ENCODE data around the gene CLEC18A.
"Not testable (repeated sequence)": the region's sequence is repeated elsewhere in the genome, so short reads cannot be mapped to it uniquely, and the experiment has no call there.

Gene CLEC18A

DNA sequence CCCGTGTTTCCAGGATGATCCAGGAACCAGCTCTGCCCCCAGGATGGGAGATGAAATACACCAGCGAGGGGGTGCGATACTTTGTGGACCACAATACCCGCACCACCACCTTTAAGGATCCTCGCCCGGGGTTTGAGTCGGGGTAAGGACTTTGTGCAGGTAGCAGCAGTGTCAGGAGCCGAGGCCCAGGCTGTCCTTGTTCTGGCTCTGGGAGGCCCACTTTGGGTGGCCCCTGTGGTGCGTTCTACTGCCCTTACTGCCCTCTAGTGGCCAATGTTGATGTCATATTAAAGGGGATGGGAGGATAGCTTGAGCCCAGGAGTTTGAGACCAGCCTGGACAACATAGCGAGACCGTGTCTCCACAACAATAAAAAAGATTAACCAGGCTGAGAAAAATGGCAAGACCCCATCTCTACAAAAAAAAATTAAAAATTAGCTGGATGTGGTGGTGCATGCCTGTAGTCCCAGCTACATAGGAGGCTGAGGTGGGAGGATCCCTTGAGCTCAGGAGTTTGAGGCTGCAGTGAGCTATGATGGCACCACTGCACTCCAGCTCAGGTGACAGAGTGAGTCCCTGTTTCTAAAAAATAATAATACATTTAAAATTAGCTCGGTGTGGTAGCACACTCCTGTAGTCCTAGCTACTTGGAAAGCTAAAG, 20.9 kb upstream of the CLEC18A start:
- in situ Hi-C loops (cut with HindIII; ENCODE audit: low sequenced_read_pairs), result no loop called here

DNA sequence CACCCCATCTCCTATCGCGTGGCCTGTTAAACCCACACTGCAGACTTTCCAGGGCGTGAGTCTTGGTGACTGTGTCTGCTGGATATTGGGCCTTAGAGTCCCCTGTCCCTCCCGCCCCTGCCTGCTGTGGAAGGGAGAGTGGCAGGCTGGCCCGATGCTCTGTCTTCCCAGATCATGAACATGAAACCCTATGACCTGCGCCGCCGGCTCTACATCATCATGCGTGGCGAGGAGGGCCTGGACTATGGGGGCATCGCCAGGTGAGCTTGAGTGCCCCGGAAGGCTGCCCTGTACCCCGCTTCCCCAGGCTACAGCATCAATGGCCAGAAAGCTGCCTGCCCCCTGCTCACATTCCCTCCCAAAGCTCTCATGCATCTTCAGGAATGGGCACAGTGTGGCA, 19.5 kb upstream of the CLEC18A start:
- in situ Hi-C loops (cut with HindIII; ENCODE audit: low sequenced_read_pairs), result no loop called here

DNA sequence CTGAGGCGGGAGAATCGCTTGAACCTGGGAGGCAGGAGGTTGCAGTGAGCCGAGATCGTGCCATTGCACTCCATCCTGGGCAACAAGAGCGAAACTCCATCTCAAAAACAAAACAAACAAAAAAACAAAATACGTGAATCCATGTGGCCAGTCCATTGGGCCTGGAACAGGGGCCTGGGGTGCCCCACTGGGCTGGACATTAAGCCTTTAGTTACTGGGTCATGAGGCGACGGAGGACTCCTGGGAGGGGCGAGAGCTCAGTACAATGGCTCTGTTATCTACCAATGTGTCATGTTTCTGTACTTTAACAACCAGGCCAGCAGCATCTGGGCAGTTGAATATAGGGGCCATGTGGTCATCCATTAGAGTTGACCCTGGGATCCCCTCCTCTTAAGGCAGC, 18.9 kb upstream of the CLEC18A start:
- in situ Hi-C loops (cut with HindIII; ENCODE audit: low sequenced_read_pairs), result no loop called here

DNA sequence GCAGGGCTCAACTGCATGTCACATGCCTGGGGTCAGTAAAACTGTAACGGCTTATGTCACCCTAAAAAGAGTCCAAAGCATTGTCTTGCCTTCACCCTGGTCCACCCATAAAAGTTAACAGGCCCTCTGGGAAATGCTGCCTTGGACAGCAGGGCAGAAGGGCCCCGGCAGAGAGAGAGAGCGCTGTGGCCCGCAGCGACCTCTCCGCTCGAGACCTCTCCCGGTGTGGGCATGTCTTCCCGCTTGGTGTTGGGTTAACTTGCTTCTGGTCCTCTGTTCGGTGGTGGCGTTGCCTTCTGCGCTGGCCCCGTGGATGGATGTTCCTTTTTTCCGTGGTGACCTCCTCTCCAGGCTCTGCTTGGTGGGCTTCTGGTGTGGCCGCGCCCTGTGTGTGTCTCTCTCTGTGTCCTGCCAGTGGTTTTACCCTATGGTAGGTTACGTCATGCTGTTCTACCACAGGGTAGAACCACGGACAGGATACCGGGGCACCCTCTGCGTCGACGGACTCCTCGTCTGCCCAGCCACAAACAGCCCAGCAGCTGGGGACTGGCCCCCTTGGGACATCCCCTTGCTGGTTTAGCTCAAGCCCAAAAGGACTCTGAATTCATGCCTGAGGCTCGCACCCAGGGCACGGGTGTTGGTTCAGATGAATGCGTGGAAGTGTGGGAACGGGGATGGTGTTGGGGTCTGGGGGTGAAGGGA, 18.3 kb upstream of the CLEC18A start:
- in situ Hi-C loops (cut with HindIII; ENCODE audit: low sequenced_read_pairs), result no loop called here

DNA sequence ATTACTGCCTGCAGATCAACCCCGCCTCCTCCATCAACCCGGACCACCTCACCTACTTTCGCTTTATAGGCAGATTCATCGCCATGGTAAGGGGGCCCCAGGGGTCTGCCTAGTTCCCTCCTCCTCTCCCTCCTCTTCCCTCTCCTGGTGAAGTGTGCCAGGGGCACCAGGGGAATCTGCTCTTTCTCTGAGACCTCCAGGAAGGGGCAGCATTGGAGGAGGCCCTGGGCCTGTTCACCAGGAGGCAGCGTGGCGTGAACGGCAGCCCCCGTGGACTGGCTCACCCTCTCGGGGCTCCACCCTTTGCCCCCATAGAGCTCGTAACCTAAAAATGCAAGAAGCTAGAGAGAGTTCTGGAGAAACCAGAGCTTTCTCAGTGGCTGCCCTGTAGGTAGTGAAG, 17.1 kb upstream of the CLEC18A start:
- in situ Hi-C loops (cut with HindIII; ENCODE audit: low sequenced_read_pairs), result no loop called here

DNA sequence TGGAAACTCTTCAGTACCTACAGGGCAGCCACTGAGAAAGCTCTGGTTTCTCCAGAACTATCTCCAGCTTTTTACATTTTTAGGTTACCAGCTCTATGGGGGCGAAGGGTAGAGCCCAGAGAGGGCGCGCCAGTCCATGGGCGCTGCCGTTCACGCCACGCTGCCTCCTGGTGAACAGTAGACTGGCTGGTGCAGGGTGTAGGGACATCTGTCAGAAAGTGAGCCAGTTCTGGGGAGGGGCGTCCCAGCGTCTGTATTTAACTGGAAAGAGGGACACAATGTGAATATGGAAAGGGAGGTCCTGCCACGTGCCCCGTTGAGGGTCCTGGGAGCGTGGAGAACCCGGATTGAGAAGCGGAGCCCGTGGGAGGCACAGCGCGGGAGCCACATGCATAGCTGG, 16.4 kb upstream of the CLEC18A start:
- in situ Hi-C loops (cut with HindIII; ENCODE audit: low sequenced_read_pairs), result no loop called here

DNA sequence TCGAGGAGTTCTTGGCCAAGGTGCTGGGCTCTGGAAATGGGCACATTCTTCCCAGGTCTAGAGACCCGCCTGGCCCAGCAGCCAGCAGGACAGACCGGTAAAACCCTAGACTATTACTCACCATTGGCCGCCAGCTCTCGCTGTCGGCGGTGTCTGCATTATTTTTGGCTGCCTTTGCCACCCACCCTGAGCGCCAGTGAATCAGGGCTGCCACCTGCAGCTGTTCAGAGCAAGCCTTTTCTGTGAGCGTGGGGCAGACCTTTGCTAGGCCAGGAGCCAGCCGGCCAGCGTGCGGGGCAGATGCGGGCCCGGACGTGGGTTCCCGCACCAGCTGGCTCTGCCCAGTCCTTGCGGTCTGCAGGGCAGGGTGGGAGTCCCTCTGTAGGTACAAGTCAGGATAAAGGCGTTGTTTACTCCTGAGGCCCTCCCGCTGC, 15.8 kb upstream of the CLEC18A start:
- in situ Hi-C loops (cut with HindIII; ENCODE audit: low sequenced_read_pairs), result no loop called here

DNA sequence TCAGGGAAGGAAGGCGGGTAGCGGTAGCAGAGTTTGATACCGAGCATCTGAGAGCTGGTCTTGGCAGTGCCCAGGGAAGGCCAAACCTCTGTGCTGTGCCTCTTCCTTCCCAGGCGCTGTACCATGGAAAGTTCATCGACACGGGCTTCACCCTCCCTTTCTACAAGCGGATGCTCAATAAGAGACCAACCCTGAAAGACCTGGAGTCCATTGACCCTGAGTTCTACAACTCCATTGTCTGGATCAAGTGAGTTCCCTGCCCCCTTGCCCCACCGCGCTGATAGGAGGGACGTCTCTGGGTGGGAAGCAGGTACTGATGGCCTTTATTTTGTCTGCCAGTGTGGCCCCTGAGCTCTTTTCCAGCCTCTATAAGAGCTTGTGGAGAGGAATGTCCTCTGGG, 15.4 kb upstream of the CLEC18A start:
- in situ Hi-C loops (cut with HindIII; ENCODE audit: low sequenced_read_pairs), result no loop called here

DNA sequence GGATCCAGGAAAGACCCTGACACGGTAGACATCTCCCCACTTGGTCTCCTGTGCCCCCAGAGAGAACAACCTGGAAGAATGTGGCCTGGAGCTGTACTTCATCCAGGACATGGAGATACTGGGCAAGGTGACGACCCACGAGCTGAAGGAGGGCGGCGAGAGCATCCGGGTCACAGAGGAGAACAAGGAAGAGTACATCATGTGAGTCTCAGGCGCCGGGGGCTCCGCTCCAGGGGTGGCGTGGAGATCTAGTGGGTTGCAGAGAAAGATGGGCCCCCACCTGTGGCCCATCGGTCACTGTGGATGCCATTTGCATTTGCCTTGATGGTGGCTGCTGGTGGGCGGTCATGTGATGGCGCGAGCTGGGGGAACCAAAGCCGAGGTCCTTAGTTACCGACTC, 14.9 kb upstream of the CLEC18A start:
- in situ Hi-C loops (cut with HindIII; ENCODE audit: low sequenced_read_pairs), result no loop called here

DNA sequence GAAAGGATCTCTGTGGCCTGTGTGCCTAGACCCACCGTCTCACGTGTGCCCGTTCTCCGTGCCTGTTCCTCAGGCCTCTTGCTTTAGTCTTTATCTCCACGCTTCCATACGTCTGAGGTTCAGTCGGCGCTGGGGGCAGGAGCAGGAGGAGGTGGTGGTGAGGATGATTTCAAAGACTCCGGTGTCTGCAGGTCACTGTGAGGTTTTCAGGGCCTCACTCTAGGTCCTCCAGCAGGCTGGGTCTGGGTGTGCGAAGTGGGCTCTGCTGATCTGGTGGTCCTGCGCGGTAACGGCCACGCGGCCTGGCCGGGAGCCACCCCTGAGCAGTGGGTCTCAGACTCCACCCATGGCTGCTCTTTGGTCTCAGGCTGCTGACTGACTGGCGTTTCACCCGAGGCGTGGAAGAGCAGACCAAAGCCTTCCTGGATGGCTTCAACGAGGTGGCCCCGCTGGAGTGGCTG, 14.4 kb upstream of the CLEC18A start:
- in situ Hi-C loops (cut with HindIII; ENCODE audit: low sequenced_read_pairs), result no loop called here

DNA sequence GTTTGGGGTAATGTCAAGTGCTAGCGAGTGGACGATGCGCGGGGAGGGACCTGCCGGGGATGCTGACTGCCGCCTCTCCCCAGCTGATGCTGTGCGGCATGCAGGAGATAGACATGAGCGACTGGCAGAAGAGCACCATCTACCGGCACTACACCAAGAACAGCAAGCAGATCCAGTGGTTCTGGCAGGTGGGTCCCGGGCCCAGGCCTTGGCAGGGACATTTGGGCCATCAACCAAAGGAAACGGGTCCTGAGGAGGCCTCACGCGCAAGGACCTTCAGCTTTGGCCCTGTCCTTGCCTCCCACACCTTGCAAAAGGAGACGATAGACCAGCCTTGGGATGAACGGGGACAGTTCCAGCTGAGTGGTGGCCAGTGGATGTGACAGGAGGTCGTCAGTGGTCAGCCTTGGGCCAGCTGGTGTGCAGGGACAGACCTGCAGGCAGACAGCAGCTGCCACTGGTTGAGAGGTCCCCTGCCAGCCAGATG, 13.6 kb upstream of the CLEC18A start:
- in situ Hi-C loops (cut with HindIII; ENCODE audit: low sequenced_read_pairs), result no loop called here

DNA sequence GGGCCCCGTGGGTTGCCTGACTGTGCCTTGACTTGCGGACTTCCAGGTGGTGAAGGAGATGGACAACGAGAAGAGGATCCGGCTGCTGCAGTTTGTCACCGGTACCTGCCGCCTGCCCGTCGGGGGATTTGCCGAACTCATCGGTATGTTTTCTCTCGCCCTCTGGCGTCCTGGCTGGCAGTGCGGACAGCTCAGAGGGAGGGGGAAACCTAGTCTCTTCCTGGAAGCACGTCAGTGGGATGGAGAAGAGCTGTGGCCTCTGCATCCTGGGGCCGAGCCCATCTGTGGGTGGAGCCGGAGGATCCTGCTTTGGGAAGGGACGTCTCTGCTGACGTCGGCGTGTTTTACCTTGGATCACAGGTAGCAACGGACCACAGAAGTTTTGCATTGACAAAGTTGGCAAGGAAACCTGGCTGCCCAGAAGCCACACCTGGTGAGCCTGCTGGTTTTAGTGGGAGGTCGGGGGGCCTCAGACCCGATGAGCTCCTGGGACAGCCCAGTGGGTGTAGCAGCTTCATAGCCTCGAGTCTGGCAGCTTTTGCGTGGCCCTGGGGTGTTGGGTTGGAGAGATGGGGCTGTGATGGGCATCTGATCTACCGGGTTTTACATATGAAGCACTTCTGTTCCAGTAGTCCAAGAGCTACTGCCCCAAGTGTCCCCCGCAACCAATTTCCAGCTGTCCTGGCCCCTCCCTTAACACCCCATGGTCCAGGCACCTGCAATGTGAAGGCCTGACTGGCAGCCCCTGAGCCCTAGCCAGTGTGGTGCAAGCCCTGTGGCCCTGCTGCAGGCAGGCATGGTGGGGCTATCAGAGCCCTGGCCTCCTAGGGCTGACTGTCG, 11.9 kb upstream of the CLEC18A start:
- in situ Hi-C loops (cut with HindIII; ENCODE audit: low sequenced_read_pairs), result no loop called here

DNA sequence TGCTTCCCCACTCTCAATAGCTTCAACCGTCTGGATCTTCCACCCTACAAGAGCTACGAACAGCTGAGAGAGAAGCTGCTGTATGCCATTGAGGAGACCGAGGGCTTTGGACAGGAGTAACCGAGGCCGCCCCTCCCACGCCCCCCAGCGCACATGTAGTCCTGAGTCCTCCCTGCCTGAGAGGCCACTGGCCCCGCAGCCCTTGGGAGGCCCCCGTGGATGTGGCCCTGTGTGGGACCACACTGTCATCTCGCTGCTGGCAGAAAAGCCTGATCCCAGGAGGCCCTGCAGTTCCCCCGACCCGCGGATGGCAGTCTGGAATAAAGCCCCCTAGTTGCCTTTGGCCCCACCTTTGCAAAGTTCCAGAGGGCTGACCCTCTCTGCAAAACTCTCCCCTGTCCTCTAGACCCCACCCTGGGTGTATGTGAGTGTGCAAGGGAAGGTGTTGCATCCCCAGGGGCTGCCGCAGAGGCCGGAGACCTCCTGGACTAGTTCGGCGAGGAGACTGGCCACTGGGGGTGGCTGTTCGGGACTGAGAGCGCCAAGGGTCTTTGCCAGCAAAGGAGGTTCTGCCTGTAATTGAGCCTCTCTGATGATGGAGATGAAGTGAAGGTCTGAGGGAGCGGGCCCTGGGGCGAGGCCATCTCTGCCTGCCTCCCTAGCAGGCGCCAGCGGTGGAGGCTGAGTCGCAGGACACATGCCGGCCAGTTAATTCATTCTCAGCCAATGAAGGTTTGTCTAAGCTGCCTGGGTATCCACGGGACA, 11.1 kb upstream of the CLEC18A start:
- in situ Hi-C loops (cut with HindIII; ENCODE audit: low sequenced_read_pairs), result no loop called here

DNA sequence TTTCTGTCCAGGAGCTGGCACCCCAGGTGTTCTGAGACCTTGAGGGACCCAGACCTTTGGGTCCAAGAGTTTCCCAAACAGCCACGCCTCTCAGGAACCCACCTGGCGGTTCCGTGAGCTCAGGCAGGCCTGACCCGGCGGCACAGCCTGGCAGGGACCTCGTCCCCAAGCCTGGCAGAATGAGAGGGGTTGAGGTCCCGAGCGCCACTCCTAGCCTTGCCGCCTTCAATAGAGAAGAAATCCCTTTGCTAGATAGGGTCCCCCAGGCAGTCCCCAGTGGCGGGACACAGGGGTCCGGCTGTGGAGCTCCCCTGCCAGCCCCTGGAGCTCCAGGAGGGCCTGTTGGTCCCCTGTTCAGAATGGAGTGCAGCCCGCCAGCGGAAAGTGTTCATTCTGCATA, 10.5 kb upstream of the CLEC18A start:
- in situ Hi-C loops (cut with HindIII; ENCODE audit: low sequenced_read_pairs), result no loop called here

DNA sequence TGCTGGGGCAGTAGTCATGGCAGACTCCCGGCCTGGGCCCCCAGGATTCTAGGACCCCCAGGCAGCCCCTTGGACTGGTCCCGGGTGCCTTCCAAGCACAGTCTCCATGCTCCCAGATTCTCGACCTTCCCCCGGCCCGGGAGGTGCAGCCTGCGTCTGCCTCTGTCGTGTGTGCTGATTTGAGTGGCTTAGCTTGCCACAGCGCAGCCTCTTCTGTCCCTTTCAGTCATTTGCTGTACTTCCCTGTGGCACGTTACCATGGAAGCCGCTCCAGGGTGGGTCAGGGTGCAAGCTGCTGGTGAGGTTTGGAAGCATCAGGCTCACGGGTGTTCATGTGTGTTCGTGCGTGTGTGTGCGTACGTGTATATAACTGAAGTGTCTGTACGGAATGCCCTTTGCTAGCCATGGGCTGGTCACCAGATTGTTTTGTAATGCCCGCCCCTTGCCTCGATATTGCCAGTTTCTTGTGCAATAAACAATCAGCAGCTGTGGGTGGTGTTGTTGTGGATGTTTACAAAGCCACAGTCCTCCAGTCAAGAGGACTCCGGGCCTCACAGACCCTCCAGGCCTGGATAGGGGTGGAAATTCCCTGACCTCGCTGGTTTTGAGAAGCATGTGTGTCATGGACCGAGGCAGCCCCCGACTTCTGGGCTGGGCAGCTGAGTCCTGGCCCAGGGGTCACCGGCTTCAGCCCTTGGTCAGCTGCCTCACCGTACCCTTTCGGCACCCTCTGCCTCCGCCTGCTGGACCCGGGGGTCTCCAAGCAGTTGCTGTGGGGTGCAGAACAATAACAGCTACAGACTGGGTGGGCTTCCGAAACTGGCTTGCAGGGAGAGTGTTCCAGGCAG, 9.7 kb upstream of the CLEC18A start:
- in situ Hi-C loops (cut with HindIII; ENCODE audit: low sequenced_read_pairs), result no loop called here

DNA sequence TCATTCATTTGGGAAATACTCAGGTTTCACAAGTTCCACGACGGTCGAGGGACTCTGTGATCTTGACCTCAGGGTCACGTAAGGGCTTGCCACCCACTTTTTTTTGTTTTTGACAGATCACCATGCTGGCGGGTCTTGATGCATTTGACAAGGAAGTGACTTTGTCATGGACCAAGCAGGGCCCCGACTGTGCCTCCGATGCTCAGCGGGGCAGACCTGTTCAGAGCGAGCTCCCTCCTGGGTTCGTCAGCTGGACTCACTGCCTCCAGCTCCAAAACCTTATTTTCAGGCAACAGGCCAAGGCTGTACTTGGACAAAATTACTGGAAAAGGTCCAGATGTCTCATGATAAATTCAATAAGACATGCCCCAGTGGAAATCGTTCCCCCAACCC, 9.0 kb upstream of the CLEC18A start:
- in situ Hi-C loops (cut with HindIII; ENCODE audit: low sequenced_read_pairs), result no loop called here

DNA sequence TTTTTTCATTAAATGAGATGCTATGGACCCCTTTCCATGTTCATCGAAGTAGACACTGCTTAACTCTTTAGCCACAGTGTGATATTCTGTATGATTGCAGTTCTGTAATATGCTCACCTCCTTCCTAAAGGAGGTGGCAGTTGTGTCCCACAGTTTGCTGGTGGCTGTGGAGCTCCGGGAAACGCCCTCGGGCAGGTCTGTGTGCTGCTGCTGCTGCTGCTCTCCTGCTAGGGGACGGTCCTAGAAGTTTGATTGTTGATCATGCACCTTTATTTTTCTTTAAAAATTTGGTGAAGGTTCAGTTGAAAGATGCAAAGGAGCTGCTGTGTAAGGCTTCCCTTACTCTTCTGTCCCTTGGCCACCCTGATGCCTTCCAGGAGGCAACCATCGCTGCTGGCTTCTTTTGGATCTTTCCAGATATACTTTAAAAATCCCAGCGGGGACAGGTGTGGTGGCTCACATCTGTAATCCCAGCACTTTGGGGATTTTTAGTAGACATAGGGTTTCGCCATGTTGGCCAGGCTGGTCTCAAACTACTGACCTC, 8.4 kb upstream of the CLEC18A start:
- in situ Hi-C loops (cut with HindIII; ENCODE audit: low sequenced_read_pairs), result no loop called here

DNA sequence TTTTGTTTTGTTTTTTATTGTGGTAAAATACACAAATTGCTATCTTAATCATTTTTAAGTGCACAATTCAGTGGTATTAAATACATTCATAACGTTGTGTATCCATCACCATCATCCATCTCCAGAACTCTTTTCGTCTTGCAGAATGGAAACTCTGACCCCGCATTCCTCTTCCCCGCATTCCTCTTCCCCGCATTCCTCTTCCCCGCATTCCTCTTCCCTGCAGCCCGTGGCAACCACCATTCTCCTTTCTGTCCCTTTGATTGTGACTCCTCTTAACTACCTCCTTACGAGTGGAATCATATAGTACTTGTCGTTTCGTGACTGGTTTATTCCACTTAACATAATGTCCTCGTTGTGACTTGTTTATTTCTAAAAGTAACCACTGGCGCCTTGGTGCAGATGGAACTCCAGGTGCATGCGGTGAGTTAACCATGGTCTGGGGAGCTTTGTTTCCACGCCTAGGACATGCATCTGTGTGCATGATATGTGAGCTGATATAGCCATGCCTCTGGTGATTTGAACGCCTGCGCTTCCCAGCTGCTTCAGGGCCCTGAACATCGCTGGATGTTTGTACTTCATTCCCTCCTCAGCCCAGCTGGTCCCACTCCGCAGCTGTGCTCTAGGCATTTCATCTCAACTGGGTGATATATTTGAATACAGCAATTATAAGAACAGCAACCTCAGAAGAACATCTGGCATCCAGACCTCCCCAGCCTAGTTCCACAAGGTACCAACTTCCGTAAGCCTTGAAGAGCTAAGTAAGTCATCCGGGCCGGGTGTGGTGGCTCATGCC, 7.7 kb upstream of the CLEC18A start:
- in situ Hi-C loops (cut with HindIII; ENCODE audit: low sequenced_read_pairs), result not testable (repeated sequence)

DNA sequence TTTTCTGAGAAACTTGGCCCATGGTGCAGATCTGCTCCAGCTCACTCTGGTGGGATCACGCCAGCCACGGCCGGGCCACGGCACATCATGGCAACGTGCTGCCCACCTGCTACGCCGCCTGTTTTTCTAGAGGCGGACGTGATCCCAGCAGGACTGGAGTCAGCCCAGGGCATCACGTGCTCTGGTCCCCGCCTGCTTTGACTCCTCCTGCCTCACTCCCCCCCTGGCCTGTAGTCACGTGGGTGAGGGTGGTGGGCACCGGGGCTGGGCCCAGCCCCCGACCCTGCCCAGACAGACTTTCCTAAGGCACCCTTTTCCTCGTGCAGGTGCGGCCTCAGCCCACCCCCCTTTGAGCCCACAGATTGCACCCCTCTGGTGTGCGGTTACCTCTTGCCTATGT, 723 bp upstream of the CLEC18A start:
- in situ Hi-C loops (cut with HindIII; ENCODE audit: low sequenced_read_pairs), result not testable (repeated sequence)
